ENCODE results near the gene RAET1E.
"Not testable (repeated sequence)": the region's sequence is repeated elsewhere in the genome, so short reads cannot be mapped to it uniquely, and the experiment has no call there.

Gene RAET1E, protein sequence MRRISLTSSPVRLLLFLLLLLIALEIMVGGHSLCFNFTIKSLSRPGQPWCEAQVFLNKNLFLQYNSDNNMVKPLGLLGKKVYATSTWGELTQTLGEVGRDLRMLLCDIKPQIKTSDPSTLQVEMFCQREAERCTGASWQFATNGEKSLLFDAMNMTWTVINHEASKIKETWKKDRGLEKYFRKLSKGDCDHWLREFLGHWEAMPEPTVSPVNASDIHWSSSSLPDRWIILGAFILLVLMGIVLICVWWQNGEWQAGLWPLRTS

DNA sequence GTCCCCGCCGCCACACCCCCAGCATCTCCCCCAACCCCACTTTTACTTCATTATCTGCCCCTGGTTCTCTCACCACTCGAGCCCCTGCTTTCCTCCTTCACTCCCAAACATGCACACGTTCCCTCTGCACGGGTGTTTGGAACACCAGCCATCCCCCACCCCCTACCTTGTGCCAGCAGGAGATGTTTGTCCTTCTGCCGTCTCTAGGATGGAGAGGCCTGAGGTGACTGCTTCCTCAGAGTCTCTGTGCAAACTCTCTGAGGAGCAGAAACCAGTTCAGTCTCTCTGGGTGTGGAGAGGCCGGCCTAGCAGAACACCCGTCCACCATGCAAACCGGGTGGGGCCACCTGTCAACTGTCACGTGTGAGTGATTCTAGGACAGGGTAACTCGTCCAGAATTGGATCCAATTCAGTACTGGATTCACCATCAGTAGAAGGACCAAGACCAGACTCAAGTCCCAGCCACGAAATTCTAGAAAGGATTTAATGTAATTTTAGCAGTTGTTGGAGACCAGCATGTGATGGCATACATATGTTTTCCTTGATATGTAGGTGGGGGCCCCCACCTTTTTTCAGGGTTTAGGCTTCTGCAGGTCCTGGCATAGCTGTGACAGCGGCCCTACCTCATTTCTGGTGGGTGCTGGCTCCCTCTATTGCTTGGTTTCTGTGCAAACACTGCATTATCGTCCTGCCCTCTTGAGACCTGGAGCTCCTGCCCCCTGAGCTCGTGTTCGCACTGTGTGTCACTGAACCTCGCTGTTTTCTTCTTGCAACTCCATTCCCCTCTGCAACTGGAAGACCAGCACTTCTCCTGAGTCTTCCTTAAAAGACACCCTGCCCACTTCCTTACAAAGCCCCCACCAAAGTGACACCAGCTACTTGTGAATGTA lies at the start of gene RAET1E:
Gene RAET1E, minus strand, starts transcription at position 259 of the 890 bp plus-strand sequence. CDS start 7,212 bp downstream, outside the sequence.
- DNase-seq, result peak; percentile 30

DNA sequence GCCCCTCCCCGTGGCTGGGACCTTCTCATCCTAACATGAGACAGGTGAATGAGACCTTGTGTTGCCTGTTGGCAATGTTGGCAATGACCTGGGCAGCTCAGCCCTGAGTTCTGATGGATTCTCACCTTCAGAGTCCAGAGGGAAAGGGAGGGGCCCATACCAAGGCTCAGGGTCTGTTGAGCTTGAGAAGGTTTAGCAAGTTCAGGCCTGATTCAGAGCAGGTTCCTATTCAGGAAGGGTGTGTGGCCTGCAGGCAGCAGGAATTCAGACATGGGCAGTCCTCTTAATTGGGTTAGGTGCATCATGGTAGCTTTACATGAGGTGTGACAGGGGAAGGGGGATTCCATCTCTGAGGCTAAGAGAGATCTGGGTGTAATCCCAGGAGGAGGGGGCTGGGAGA lies 49.6 kb upstream of the RAET1E start:
- DNase-seq, result not testable (repeated sequence)

DNA sequence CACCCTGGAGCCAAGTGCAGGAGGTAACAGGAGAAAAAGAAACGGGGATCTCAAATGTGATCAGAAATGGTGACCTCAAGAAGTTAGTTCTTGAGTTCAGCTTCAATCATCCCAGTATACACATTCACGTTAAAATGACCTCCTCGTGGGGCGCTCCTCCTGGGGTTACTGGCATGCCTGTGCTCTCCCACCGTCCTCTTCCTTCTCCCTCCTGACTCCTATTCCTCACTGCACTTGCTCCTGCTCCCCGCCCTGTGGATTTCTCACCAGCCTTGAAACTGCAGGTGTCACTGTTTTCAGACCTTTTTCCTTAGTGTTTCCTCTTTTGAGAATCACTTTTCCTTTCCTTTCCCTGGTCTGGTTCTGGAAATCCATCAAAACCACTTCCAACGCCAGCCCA lies 48.7 kb upstream of the RAET1E start:
- not testable (repeated sequence) for DNase-seq

DNA sequence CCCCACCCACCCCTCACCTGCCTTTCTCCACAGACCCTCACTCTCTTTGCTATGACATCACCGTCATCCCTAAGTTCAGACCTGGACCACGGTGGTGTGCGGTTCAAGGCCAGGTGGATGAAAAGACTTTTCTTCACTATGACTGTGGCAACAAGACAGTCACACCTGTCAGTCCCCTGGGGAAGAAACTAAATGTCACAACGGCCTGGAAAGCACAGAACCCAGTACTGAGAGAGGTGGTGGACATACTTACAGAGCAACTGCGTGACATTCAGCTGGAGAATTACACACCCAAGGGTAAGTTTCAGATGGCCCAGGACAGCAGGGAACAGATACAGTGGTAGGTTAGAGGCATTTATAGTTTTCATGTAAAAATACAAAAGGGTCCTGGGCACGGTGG lies 47.4 kb upstream of the RAET1E start:
- DNase-seq, result not testable (repeated sequence)

DNA sequence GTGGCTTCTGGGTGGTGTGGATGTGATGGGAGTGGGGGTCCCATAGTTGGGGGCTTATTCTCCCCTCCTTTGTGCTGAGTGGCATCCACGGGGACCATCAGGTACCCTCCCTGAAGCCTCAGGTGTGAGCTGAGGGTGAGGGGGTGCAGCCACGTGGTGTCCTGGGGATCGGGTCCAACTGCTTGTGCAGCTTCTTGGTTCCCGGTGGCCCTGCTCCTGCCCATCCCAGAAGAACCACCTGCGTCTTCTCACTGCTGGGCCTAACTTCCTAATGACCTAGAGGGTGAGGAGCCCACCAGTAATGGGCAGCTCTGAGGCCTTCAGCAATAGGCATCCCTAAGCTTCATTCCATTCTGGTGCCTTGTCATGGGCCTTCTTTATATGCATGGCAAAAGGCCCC lies 45.4 kb upstream of the RAET1E start:
- DNase-seq, result not testable (repeated sequence)

DNA sequence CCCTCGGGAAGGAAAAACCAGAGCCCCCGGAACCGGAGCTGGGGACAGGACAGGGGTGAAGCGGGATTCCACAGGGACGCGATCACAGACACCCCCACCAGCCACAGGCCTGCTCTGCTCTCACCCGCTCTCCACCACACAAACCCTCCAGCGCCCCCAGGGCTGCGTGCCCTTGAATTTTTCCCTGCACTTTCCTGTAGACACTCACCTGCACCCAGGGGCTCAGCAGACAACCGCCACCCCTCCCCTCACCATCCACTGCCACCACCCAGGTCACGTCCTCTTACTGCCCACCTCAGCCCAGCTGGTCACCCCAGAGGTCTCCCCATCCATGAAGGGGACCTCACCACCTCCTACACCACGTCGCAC lies 44.5 kb upstream of the RAET1E start:
- DNase-seq, result no peak

DNA sequence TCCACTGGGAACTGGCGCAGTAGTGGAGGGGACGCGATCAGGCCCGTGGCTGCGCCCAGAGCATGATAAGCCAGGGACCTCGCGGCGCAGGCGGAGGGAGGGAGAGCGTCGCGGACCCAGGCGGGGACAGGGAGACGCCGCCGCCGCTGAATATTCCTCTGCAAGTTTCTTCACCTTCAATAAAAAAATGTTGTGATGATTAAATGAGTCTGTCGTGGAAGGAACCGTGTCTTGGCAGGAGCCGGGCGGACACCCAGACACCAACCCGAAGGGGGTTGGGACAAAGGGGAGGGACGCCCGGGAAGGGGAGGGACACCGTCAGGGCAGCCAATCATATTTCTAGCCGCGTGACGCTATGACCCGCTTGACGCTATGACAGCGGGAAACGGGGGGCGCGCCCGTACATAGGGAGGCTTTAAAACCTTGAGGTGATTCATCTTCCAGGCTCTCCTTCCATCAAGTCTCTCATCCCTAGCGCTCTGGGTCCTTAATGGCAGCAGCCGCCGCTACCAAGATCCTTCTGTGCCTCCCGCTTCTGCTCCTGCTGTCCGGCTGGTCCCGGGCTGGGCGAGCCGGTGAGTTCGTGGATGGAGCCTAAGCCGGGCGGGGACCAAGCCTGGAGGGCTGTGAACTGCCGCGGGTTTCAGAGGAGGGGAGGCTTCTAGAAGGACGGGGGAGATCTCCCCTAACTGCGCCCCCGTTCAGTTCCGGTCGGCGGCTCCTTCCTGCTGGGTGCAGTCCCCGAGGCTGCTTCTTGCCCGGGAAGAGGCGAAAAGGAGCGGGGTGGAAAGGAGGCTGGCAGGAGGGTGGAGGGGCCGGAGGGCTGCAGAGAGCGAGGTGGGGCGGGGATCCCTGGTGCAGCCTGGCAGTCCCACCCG lies 43.9 kb upstream of the RAET1E start, which contains the start of gene ULBP2:
Gene ULBP2, plus strand, starts transcription at position 432 of the 878 bp plus-strand sequence. Its CDS starts 59 bp downstream, at position 491.
- DNase-seq, result peak; percentile 88

DNA sequence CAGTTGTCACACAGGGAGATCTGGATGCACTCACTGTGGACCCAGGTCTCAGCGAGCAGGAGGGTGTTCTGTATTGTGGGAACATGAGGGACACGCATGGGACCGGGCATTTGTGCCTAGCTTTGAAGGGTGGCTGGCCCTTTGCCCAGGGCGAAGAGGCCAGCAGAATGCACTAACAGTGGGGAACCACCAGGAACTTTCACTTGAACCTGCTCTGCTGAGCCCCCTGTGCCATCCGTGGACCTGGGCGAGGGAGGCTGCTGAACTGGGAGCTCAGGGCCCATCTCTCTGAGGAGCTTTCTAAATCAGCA lies 42.7 kb upstream of the RAET1E start:
- DNase-seq, result no peak

DNA sequence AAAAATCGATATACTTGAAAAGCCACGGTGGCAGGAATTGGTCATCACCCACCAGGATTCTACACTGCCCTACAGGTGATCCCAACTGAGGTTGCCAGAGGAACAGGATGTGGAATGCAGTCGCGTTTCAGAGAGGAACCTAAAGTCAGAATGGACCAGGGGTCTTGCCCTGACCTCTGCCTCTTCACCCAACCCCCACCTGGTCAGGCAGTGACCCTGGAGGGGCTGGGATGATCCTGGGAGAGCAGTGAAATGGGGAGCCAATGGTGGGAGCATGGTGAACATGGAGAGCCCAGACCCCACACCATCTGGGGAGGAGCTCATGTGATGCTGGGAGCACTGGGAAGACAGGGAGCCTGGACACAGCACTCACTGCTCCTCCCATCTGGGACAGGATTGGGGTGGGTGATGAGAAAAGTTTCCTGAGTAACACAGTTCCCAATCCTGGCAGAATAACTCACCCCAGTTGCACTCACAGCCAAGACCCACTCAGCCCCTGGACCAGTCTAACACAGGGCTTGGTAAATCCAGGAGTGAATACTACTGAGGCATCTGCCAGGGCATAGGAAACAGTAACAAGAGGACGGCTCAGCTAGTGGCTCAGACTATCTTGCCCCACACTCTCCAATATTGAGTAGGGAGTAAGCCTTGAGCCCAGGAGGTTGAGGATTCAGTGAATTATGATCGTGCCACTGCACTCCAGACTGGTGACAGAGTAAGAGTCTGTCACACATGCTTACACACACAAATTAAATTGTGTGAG lies 42.2 kb upstream of the RAET1E start:
- DNase-seq, result no peak

DNA sequence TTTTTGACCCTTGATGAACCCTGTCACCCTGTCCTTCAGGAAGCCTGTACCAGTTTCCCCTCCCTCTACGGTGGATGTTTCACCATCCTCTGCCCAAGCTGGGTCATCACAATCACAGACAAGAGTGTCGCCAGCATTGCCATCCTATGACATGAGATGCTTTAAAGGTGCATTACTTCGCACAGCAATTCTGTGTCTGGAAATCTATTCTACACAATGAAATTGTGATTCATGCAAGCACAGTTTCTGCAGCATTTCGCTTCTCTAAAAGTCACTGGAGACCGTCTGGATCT lies 41.4 kb upstream of the RAET1E start:
- DNase-seq, result no peak

DNA sequence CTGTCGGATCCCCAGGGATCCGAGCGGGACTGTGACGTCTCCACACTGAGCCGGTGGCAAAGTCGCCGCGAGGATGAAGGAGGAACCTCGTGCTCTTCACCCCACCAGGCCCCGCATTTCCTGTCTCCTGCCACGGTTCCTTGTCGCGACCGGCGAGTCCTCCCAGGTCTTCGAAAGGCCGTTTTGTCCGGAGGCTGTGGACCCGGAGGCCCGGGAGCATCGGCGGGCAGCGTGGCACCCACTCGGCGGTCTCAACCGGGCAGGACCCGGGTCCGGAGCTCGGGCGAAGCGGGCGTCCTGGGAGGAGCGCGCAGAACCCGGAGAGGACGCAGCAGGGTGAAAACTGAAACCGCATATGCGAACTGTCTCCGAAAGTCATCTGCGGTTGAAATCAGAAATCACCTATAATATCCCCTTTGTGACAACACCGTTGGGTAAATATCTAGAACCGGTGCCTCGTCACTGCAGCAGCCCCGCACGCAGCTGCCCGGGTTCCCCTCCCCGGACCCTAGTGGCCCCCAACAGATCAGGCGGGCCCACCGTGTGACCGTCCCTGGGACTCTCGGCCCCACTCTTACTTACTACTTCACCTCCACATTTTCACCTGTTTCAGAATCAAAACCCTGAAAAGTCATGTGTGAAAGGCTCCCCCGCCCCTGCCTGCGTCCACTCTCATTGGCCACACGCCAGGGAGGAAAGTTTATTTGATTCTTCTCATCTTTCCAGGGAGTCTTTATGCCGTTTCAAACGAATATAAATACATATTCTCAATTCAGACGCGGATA lies 40.9 kb upstream of the RAET1E start:
- peak; percentile 43 for DNase-seq

DNA sequence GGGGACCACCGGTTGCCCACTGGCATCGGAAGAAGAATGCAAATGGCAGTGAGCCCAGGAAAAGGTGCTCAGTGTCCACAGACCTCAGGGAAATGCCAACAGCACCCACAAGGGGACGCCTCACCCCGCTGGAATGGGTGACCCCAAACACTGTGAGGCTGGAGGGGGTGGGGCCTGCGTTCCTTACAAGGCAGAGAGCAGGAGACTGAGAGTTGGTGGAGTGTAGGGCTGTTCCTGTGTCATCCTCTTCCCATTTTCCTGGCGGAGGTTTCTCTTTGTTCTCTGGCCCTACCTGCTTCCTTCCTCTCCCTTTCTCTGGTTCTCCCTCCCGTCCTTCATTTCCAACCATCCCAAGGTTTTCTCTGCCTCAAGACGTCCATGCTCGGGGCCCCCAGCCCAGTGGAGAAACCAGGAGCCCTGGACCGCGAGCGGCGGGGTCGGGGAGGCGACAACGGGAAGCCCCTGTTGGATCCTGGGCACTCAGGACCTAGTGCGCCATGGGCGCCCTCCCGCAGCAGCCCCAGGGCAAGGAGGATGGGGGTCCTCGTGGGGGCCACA lies 40.2 kb upstream of the RAET1E start:
- DNase-seq, result not testable (repeated sequence)

DNA sequence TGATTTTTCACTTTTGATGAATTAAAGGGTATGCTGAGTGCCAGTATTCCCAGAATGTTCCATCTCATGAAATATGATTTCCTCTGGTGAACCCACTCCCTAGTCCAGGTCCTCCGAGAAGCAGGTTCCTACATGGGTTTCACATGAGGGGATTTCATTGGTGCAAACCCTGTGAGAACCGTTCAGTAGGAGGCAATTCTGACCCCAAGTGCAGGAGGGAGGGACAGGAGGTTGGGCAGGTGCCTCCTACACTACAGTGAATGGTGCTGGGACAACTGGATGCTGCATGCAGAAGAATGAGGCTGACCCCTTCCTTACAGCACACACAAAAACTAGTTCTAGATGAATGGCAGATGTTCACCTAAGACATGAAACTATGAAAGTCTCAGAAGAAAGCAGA lies 38.8 kb upstream of the RAET1E start:
- DNase-seq, result no peak

DNA sequence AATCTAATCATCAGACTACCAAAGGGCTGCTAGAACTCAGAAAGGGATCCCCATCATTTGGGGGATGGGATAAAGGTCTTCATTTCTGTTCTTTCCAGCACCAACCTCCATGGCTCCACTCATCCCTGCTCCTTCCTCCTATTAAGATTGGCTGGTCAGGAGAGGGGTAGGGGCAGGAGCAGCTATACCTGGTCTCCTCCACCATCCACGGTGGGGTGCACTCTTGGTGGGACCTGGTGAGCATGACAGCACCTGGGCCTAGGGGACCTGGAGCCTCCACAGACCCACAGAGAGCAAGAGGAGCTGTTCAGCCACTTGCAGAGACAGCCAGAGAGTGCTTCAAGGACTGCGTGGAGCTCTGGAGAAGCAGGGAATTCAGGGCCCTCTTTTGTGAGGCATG lies 37.8 kb upstream of the RAET1E start:
- no peak for DNase-seq

DNA sequence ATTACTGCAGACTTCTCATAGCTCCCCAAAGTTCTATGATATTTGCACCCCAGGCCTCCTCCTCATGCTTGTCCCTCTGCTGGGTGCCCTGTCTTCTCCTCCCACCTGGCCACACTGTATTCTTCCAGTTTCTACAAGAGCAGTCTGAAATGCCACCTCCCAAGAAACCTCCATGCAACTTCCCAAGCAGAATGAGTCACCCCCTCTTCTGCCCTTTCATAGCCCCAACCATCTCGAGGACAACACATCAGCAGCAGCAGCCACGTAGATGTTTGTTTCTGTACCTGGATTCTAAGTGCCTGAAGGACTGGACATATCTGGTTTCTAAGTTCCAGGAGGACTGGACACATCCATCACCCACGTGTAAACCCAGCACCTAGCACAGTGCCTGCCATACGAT lies 37.3 kb upstream of the RAET1E start:
- no peak for DNase-seq

DNA sequence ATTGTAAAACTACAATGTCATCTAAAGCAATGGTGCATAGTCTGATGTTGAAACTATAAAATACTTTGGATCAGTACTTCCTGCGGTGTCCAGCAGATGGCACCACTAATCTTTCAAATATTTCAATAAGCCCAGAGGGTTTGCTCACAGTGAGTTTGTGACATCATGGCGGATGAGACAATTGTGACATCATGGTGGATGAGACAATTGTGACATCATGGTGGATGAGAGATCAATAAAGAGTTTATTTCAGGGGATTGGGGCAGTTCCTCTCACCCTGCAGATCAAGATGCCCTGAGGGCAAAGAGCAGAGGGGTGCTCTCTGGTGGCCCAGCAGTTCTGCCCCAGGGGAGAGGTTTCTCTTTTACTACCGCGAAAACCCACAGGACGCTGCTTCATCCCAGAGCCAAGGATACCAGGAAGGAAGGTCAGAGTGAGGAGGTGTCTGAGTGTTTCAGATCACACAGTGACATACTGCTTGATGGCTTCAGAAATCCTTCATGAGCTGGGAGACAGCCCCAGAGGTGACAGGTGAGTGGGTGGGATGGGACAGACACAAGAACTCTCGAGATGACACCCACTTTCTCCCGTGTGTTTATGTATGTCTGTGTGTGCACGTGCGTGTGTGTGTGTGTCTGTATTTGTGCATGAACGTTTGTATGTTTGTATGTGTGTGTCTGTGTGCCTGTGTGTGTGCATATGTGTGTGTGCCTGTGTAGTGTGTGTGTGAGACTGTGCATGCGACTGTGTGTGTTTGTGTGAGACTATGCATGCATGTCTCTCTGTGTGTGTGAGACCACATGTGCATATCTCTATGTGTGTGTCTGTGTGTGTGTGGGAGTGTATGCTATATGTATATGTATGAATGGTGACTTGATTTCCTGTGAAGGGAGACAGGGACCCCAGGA lies 36.6 kb upstream of the RAET1E start:
- peak; percentile 78 for DNase-seq

DNA sequence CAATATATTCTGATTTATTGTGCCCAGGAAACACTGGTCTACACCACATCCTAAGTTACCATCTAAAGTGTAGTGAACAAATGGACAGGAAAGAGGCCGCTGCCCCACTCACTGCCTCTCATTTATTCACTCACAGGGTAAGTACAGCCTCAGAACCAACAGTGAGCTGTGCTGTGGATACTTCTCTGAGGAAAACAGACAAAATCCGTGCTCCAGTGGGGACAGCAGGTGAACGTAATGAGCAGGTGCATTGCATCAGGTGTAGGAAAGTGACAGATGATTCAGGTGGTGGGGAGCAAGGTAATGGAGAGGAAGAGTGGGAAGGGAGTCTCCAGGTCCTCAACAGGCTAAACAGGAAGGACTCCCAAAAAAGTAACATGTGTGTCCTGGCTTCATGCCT lies 35.5 kb upstream of the RAET1E start:
- peak; percentile 16 for DNase-seq

DNA sequence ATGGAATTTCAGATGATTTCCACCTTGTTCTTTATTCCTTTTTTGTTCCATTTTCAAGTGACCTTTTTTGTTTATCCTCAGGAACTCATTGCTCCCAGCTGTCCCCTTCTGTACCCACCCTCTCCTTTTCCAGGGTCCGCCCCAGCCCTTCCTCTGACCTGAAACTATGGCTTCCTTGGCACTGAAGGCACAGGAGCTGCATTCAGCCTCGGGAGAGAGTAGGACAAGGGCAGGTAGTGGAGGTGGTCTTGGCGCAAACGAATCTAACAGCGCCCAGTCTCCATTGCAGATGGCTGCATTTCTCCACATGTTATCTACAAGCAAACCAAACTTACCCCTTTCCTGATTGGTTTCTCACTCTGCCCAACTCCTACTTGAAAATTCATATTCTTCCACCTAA lies 35.1 kb upstream of the RAET1E start:
- DNase-seq, result no peak

DNA sequence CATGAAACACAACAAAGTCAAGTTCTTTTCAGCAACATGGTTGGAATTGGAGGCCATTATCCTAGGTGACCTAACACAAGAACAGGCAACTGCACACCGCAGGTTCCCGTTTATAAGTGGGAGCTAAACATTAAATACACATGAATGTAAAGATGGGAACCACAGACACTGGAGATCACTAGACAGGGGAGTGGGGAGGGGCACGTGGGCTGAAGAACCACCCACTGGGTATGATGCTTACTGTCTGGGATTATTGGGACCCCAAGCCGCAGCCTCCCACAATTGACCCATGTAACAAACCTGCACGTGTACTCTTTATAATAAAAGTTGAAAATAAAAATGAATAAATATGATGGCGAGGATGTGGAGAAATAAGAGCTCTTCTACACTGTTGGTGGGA lies 33.6 kb upstream of the RAET1E start:
- DNase-seq, result no peak

DNA sequence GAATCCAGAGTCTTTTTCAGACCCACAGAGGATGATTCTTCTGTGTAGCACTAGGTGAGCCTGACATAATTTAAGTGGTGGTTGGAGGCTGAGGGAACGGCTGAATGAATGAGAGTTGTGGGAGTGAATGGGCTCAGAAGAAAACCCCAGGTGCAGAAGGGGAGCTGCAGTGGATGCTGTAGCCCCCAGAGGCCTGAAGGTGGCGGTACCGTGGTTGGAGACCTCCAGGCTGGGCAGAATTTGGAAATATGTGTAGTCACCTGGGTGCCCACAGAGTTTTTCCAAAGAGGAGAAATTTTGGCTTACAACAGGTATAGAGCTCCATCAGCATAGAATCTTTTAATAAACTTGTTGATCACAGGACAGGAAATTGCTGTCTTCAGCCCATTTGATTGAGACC lies 31.5 kb upstream of the RAET1E start:
- peak; percentile 7 for DNase-seq

DNA sequence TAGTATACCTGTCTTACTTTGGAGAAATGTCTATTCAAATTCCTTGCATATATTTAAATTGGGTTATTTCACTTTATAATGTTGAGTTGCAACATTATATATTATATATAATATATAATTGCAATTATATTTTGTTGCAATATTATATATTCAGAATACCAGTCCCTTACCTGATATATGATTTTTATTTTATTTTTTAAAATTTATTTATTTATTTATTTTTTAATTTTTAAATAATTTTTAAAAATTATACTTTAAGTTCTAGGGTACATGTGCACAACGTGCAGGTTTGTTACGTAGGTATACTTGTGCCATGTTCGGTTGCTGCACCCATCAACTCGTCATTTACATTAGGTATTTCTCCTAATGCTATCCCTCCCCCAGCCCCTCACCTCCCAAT lies 29.1 kb upstream of the RAET1E start:
- DNase-seq, result not testable (repeated sequence)
